ENCODE results near the gene CMIP.

- TF ChIP-seq, protein P1, sequence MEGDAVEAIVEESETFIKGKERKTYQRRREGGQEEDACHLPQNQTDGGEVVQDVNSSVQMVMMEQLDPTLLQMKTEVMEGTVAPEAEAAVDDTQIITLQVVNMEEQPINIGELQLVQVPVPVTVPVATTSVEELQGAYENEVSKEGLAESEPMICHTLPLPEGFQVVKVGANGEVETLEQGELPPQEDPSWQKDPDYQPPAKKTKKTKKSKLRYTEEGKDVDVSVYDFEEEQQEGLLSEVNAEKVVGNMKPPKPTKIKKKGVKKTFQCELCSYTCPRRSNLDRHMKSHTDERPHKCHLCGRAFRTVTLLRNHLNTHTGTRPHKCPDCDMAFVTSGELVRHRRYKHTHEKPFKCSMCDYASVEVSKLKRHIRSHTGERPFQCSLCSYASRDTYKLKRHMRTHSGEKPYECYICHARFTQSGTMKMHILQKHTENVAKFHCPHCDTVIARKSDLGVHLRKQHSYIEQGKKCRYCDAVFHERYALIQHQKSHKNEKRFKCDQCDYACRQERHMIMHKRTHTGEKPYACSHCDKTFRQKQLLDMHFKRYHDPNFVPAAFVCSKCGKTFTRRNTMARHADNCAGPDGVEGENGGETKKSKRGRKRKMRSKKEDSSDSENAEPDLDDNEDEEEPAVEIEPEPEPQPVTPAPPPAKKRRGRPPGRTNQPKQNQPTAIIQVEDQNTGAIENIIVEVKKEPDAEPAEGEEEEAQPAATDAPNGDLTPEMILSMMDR (IDR thresholded peaks at IDR 0.05) = no peak
- no peak for TF ChIP-seq POLR2A (IDR thresholded peaks at IDR 0.05)
Observed at GRCh38 chr16:81555660-81556059, 111.1 kb downstream of the CMIP start.

Data from Peyer's patch (tissue), 4 donors.